Transverse colon (tissue), 4 donors: ENCODE data around the gene HRH2.

Experiments
- EP300 ChIP-seq: sonication (generic); formaldehyde crosslinking; IDR thresholded peaks from one replicate; pipeline ENCODE4 v1.6.1; 2017; ENCODE audit warnings: antibody characterized with exemption, low read depth
- POLR2A ChIP-seq: fragments of 450-650 bp; IDR thresholded peaks from one replicate; pipeline ENCODE4 v1.6.1; 2016; ENCODE audit warnings: antibody characterized with exemption, mild to moderate bottlenecking, moderate library complexity
- POLR2AphosphoS5 ChIP-seq, 3 donors: sonication (generic); formaldehyde crosslinking; IDR thresholded peaks; one replicate each; pipeline ENCODE4 v1.6.1; 2016; ENCODE audit warnings: antibody characterized with exemption in 3 of 3
- TF ChIP-seq, protein P1 (sequence below), 5 experiments: fragments of 200-600 bp in 3 of 5; fragments of 450-650 bp in 2 of 5; sonication (generic) in 3 of 5; IDR thresholded peaks; 1 replicate in 2 of 5; 2 replicates in 3 of 5; pipeline ENCODE4 v1.5.1; 2016 to 2017; ENCODE audit warnings: antibody characterized with exemption in 5 of 5, inconsistent platforms in 3 of 5, mild to moderate bottlenecking in 2 of 5, moderate library complexity in 1 of 5

DNA sequence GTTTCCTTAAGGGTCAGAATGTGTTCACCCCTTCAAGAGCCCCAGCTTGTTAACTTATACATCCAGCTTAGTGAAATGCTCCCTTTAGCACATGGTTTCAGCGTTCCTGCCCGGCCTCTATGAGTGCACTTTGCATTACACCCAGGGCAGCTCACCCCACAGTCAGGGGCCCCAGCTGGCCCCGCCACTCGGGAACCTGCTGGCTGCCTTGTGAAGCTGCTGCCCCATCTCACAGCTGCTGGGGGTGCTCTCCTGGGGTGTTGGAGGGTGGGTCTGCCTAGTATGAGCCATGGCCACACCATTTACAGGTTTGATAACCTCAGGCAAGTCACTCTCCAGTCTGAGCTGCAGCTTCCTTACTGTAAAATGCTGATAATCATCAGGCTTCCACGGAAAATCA lies 32.2 kb downstream of the HRH2 start:
- no peak for TF ChIP-seq EP300
- no peak for TF ChIP-seq POLR2A
- TF ChIP-seq, protein P1, sequence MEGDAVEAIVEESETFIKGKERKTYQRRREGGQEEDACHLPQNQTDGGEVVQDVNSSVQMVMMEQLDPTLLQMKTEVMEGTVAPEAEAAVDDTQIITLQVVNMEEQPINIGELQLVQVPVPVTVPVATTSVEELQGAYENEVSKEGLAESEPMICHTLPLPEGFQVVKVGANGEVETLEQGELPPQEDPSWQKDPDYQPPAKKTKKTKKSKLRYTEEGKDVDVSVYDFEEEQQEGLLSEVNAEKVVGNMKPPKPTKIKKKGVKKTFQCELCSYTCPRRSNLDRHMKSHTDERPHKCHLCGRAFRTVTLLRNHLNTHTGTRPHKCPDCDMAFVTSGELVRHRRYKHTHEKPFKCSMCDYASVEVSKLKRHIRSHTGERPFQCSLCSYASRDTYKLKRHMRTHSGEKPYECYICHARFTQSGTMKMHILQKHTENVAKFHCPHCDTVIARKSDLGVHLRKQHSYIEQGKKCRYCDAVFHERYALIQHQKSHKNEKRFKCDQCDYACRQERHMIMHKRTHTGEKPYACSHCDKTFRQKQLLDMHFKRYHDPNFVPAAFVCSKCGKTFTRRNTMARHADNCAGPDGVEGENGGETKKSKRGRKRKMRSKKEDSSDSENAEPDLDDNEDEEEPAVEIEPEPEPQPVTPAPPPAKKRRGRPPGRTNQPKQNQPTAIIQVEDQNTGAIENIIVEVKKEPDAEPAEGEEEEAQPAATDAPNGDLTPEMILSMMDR (IDR thresholded peaks at IDR 0.05) = no peak
- TF ChIP-seq POLR2AphosphoS5 (IDR thresholded peaks at IDR 0.05) = no peak
